Endothelial cell of umbilical vein (primary cell): ENCODE results near the gene NELFB. TPM values are rescaled to one million over a fixed set of nuclear protein-coding genes. Genes with fewer than 3 reads are reported as not detected.

Experiments
- BruUV-seq: library from RNA; stranded (reverse); fragments of 400-500 nt; replicated peaks from 2 replicates; lab custom pipeline; 2021; lab: Mats Ljungman, UMichigan
- CTCF ChIA-PET: fragments of 300-600, 350-600 bp; sonication (Branson Sonifier 250); formaldehyde crosslinking; loops from one replicate; lab custom pipeline; 2021; ENCODE audit warnings: antibody characterized with exemption, inconsistent platforms; lab: Charles Lee
- POLR2A ChIA-PET: fragments of 300-600, 350-600 bp; sonication (Branson Sonifier 250); formaldehyde crosslinking; loops from one replicate; lab custom pipeline; 2021; ENCODE audit warnings: antibody characterized with exemption, inconsistent platforms; lab: Charles Lee
- DNase-seq: peaks from one replicate; pipeline ENCODE4 v3.0.0-alpha.2; 2011; ENCODE audit warnings: low read depth, low spot score
- FAIRE-seq: peaks from 2 replicates; lab custom pipeline; 2011; peaks lifted over from hg19 to GRCh38; lab: Jason Lieb, UNC
- H2AFZ ChIP-seq: 2 replicates; pipeline ENCODE4 v1.6.0; 2012; ENCODE audit warnings: low read depth, low read length, control low read depth, inconsistent platforms
- H3K27ac ChIP-seq: 2 replicates; pipeline ENCODE4 v1.5.1; 2011; ENCODE audit warnings: low read depth, mild to moderate bottlenecking, control low read depth, low read length, moderate library complexity; ENCODE audit not compliant: insufficient read depth
- H3K27me3 ChIP-seq, 2 experiments: 2 replicates each; pipeline versions ENCODE4 v1.6.0 to v1.6.1; 2011; ENCODE audit warnings: low read length in 2 of 2, mixed read lengths in 1 of 2; ENCODE audit not compliant: control insufficient read depth in 2 of 2, insufficient read depth in 2 of 2
- H3K36me3 ChIP-seq, 2 experiments: 2 replicates in 1 of 2; 3 replicates in 1 of 2; pipeline ENCODE4 v1.5.1; 2011; ENCODE audit warnings: low read length in 2 of 2, mild to moderate bottlenecking in 1 of 2, moderate library complexity in 1 of 2; ENCODE audit not compliant: control insufficient read depth in 2 of 2, insufficient read depth in 2 of 2; ENCODE audit errors: extremely low read depth in 1 of 2
- H3K4me1 ChIP-seq: 3 replicates; pipeline ENCODE4 v1.5.1; 2011; ENCODE audit warnings: mild to moderate bottlenecking, low read length; ENCODE audit not compliant: control insufficient read depth, insufficient read depth; ENCODE audit errors: extremely low read depth
- H3K4me2 ChIP-seq: 2 replicates; pipeline ENCODE4 v1.6.1; 2011; ENCODE audit warnings: low read length, control low read depth, mixed read lengths; ENCODE audit not compliant: insufficient read depth
- H3K4me3 ChIP-seq, 3 experiments: fragments of 200-600 bp in 1 of 3; sonication (generic), shearing (Covaris generic) in 1 of 3; replicated peaks in 1 of 3; 2 replicates each; pipeline ENCODE4 v1.5.1; 2011 to 2016; ENCODE audit warnings: control low read depth in 3 of 3, low read length in 3 of 3, mild to moderate bottlenecking in 2 of 3, inconsistent platforms in 1 of 3, low read depth in 1 of 3, moderate library complexity in 1 of 3; ENCODE audit not compliant: insufficient read depth in 1 of 3
- H3K79me2 ChIP-seq: 2 replicates; pipeline ENCODE4 v1.6.0; 2012; ENCODE audit warnings: low read length, inconsistent platforms; ENCODE audit not compliant: control insufficient read depth, insufficient read depth
- H3K9ac ChIP-seq: replicated peaks from 2 replicates; pipeline ENCODE3; 2011; ENCODE audit warnings: low read length, control low read depth; ENCODE audit not compliant: insufficient read depth; ENCODE audit errors: extremely low read depth
- H3K9me1 ChIP-seq: replicated peaks from 3 replicates; pipeline ENCODE4 v1.6.0; 2011; ENCODE audit warnings: mild to moderate bottlenecking, low read length; ENCODE audit not compliant: control insufficient read depth, insufficient read depth; ENCODE audit errors: extremely low read depth
- H3K9me3 ChIP-seq: replicated peaks from 2 replicates; pipeline ENCODE4 v1.5.1; 2012; ENCODE audit warnings: low read length, inconsistent platforms; ENCODE audit not compliant: control insufficient read depth, insufficient read depth
- H4K20me1 ChIP-seq: replicated peaks from 2 replicates; pipeline ENCODE3; 2011; ENCODE audit warnings: mild to moderate bottlenecking, low read length; ENCODE audit not compliant: control insufficient read depth, insufficient read depth; ENCODE audit errors: extremely low read depth
- CTCF ChIP-seq, 2 donors: IDR thresholded peaks; 1 replicate in 1 of 2; 2 replicates in 1 of 2; pipeline ENCODE4 v1.5.1; 2011; ENCODE audit warnings: low read length in 2 of 2, mild to moderate bottlenecking in 2 of 2, moderate library complexity in 2 of 2, control low read depth in 1 of 2, inconsistent platforms in 1 of 2, low read depth in 1 of 2; ENCODE audit not compliant: insufficient read depth in 1 of 2; ENCODE audit errors: extremely low read depth in 1 of 2
- EZH2 ChIP-seq: IDR thresholded peaks from 2 replicates; pipeline ENCODE4 v1.6.1; 2012; ENCODE audit warnings: borderline replicate concordance, low read depth, mild to moderate bottlenecking, moderate library complexity, low read length, inconsistent platforms; ENCODE audit not compliant: severe bottlenecking
- FOS ChIP-seq: IDR thresholded peaks from 2 replicates; pipeline ENCODE4 v1.6.1; 2011; ENCODE audit warnings: mild to moderate bottlenecking, low read length, moderate library complexity, borderline replicate concordance; ENCODE audit not compliant: insufficient read depth
- GATA2 ChIP-seq: IDR thresholded peaks from 2 replicates; pipeline ENCODE4 v1.7.0; 2011; ENCODE audit warnings: low read depth, mild to moderate bottlenecking, moderate library complexity, mixed read lengths, low read length; ENCODE audit not compliant: insufficient read length, insufficient read depth
- JUN ChIP-seq: IDR thresholded peaks from 2 replicates; pipeline ENCODE4 v1.6.1; 2011; ENCODE audit warnings: borderline replicate concordance, low read depth; ENCODE audit not compliant: insufficient read length, insufficient read depth
- MYC ChIP-seq: IDR thresholded peaks from one replicate; pipeline ENCODE4 v1.6.1; 2011; ENCODE audit warnings: mild to moderate bottlenecking, low read depth, low read length
- POLR2A ChIP-seq: IDR thresholded peaks from 2 replicates; pipeline ENCODE4 v1.6.1; 2012; ENCODE audit warnings: low read depth, mild to moderate bottlenecking, control low read depth, low read length
- POLR2AphosphoS5 ChIP-seq: IDR thresholded peaks from 2 replicates; pipeline ENCODE4 v1.6.1; 2012; ENCODE audit warnings: low read depth, mild to moderate bottlenecking, control low read depth, low read length, moderate library complexity; ENCODE audit not compliant: insufficient read depth
- dilution Hi-C: fragments of 300-500 bp; cut with MboI; formaldehyde crosslinking; loops from one replicate; pipeline ENCODE4 v1.15.0; 2019; ENCODE audit warnings: low sequenced_read_pairs; ENCODE audit not compliant: extremely low pct_ligation_motif_present
- intact Hi-C: fragments of 100-400 bp; cut with micrococcal nuclease; formaldehyde crosslinking; loops from one replicate; pipeline ENCODE4 v1.10.0; 2022
- polyA plus RNA-seq, 4 experiments: library from polyadenylated mRNA; depleted of rRNA in 3 of 4; stranded (reverse) in 3 of 4; unstranded in 1 of 4; fragments of >200 nt; gene quantifications; 2 replicates each; pipeline versions ENCODE4 v1.2.1 to v1.2.3, GENCODE V29; 2011 to 2012; ENCODE audit warnings: missing spikeins in 1 of 4
- total RNA-seq: library from RNA; stranded (reverse); gene quantifications from 2 replicates; pipeline ENCODE4 v1.2.3, GENCODE V29; 2021
- TF ChIP-seq, protein P1 (sequence below): IDR thresholded peaks from 2 replicates; pipeline ENCODE4 v1.6.1; 2011; ENCODE audit not compliant: insufficient read depth, insufficient read length

NELFB gene
- total and polyA plus RNA-seq, 2 donors (not counting 3 experiments of a cell fraction or from before 2014, with no cell fraction given) = 62.3 to 76.1 TPM

GRCh38 chr9:137293094-137293481 lies 38.0 kb downstream of the NELFB start:
- FAIRE-seq (no peak), DNase-seq (no peak)
- Histone ChIP-seq H3K4me3 (no peak overlapping the region), H3K79me2 (no peaks in the 10 kb centered on the region), H3K9me1 (no peaks in the 10 kb centered on the region), H3K27ac (no peak overlapping the region), H3K36me3 (no peaks in the 10 kb centered on the region), H2AFZ (no peak overlapping the region), H3K4me2 (no peak overlapping the region), H3K9me3 (no peaks in the 10 kb centered on the region), H4K20me1 (no peaks in the 10 kb centered on the region), H3K4me1 (peaks cover 24% of the 10 kb centered on the region), H3K27me3 (no peaks in the 10 kb centered on the region), H3K9ac (no peak overlapping the region)
- CTCF ChIA-PET = interaction anchor here (0.6 to 1.8 kb wide), 4 partner anchors 9 to 130 kb away, joined by 3 to 12 read pairs (median 4); partner anchors contain the start of genes EXD3, NOXA1, NRARP and TOR4A
- no TSS peak for BruUV-seq
- POLR2A ChIA-PET = no interaction called here
- dilution Hi-C loops = no loop called here
- intact Hi-C loops = no loop called here
- TF ChIP-seq EZH2 (no peak), GATA2 (no peak), POLR2AphosphoS5 (no peak), FOS (no peak), JUN (no peak), MYC (no peak), CTCF (IDR thresholded peaks at IDR 0.05; ENCODE audit: extremely low read depth in 1 of 2, insufficient read depth in 1 of 2, low read depth in 1 of 2, low read length in 2 of 2) (no peak), POLR2A (no peak)
- TF ChIP-seq, protein P1, sequence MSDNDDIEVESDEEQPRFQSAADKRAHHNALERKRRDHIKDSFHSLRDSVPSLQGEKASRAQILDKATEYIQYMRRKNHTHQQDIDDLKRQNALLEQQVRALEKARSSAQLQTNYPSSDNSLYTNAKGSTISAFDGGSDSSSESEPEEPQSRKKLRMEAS = no peak
